ENCODE data around the gene SCN10A. TPM values are rescaled to one million over a fixed set of nuclear protein-coding genes. Genes with fewer than 3 reads are reported as not detected.

The SCN10A gene
- polyA plus RNA-seq, 1 of the 3 experiments (the other 2 are of a cell fraction) = not detected

DNA sequence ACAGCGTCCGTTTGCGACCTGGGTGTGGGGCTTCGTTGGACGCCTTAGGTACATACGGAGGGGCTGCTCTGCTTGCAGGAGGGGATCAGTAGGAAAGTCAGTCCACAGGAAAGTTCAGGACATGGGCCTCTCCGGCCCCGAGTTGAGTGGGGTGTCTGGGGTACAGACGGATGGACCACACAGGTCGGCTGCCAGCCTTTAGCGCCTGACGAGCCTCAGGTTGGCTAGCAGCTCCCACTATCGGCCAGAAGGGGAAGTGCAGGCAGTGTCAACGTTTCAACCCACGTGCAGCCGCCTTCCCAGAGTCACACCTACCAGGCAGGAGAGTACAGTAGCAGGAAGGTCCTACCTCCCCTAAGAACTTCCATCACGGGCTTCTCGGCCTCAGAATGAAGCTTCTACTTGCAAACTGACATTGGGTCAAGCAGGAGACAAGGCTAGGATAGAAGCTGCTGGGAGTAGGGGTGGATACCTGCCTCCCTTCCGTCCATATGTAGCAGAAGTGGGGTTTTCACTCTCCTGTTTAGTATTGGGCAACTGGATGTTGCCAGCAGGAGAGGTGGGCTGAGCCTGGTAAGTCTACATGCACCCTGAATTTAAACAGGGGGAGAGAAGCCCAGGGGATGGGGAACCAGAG, 164.7 kb downstream of the SCN10A start:
- peaks cover 12% of the 10 kb centered on the region; the same call in 1 of the 2 replicates for H3K27me3 ChIP-seq (ENCODE audit: insufficient read depth)
- 32% methylated on average over 12 of the region's 19 CpGs for WGBS (ENCODE audit: low lambda C conversion rate)
- no peaks in the 10 kb centered on the region for H3K9me2 ChIP-seq
- POLR2A ChIA-PET = interaction anchor here (1.4 kb wide), 1 partner anchor 129 kb away, joined by 4 read pairs; no protein-coding TSS in a partner anchor
- peaks cover 0 to 17% of the 10 kb centered on the region in 2 experiments; a peak in 1 of 4 replicates for H3K4me1 ChIP-seq (ENCODE audit: control insufficient read depth in 1 of 2, insufficient read depth in 2 of 2, low read depth in 1 of 2, low read length in 1 of 2)
- H2AFZ ChIP-seq (ENCODE audit: low read depth) = no peak overlapping the region
- H3K79me2 ChIP-seq (ENCODE audit: insufficient read depth) = no peaks in the 10 kb centered on the region
- no peaks in the 10 kb centered on the region for H3K9me3 ChIP-seq
- TF ChIP-seq SIN3A (IDR thresholded peaks at IDR 0.05; ENCODE audit: borderline replicate concordance, low read depth, low read length) = peak; percentile 75; the same call in 1 of the 2 replicates
- TF ChIP-seq RAD21 (IDR thresholded peaks at IDR 0.05; ENCODE audit: low read length) = peak; percentile 96
- TF ChIP-seq RFX5 (IDR thresholded peaks at IDR 0.05; ENCODE audit: low read length) = no peak
- TF ChIP-seq SMC3 (IDR thresholded peaks at IDR 0.05; ENCODE audit: low read depth, low read length) = peak; percentile 81
- TF ChIP-seq, protein P1, sequence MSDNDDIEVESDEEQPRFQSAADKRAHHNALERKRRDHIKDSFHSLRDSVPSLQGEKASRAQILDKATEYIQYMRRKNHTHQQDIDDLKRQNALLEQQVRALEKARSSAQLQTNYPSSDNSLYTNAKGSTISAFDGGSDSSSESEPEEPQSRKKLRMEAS (IDR thresholded peaks at IDR 0.05; ENCODE audit: low read depth) = peak; percentile 98
- TF ChIP-seq, protein P2, sequence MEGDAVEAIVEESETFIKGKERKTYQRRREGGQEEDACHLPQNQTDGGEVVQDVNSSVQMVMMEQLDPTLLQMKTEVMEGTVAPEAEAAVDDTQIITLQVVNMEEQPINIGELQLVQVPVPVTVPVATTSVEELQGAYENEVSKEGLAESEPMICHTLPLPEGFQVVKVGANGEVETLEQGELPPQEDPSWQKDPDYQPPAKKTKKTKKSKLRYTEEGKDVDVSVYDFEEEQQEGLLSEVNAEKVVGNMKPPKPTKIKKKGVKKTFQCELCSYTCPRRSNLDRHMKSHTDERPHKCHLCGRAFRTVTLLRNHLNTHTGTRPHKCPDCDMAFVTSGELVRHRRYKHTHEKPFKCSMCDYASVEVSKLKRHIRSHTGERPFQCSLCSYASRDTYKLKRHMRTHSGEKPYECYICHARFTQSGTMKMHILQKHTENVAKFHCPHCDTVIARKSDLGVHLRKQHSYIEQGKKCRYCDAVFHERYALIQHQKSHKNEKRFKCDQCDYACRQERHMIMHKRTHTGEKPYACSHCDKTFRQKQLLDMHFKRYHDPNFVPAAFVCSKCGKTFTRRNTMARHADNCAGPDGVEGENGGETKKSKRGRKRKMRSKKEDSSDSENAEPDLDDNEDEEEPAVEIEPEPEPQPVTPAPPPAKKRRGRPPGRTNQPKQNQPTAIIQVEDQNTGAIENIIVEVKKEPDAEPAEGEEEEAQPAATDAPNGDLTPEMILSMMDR (IDR thresholded peaks at IDR 0.05) = peak; percentile 90
- TF ChIP-seq MXI1 (IDR thresholded peaks at IDR 0.05; ENCODE audit: low read depth, low read length) = peak; percentile 98
- TF ChIP-seq CHD2 (IDR thresholded peaks at IDR 0.05; ENCODE audit: low read length, partially characterized antibody) = peak; percentile 35
- no peak for TF ChIP-seq GATA2 (CRISPR knock-in tag; IDR thresholded peaks at IDR 0.05)
- no peak overlapping the region for H3K4me2 ChIP-seq
- no peaks in the 10 kb centered on the region for H3F3A ChIP-seq (replicated peaks; ENCODE audit: insufficient read depth)
- H3K4me3 ChIP-seq (ENCODE audit: low read depth in 2 of 2, low read length in 1 of 2) = peak overlapping the region in 1 of 2 experiments; percentile 28; a peak in 1 of 4 replicates
- CTCF ChIA-PET = interaction anchor here (0.6 to 14.0 kb wide), 72 partner anchors 9 to 531 kb away, joined by 3 to 556 read pairs (median 4); partner anchors contain the start of gene EXOG
- H3K9ac ChIP-seq = no peak overlapping the region
- no peaks in the 10 kb centered on the region for H3K36me3 ChIP-seq (replicated peaks in 1 of 2; ENCODE audit: control insufficient read depth in 1 of 2, insufficient read depth in 2 of 2, low read length in 1 of 2)
- H3K27ac ChIP-seq (ENCODE audit: low read depth in 2 of 2, low read length in 1 of 2) = no peak overlapping the region
- H4K20me1 ChIP-seq (ENCODE audit: insufficient read depth) = no peaks in the 10 kb centered on the region
- peak; percentile 79 for DNase-seq

DNA sequence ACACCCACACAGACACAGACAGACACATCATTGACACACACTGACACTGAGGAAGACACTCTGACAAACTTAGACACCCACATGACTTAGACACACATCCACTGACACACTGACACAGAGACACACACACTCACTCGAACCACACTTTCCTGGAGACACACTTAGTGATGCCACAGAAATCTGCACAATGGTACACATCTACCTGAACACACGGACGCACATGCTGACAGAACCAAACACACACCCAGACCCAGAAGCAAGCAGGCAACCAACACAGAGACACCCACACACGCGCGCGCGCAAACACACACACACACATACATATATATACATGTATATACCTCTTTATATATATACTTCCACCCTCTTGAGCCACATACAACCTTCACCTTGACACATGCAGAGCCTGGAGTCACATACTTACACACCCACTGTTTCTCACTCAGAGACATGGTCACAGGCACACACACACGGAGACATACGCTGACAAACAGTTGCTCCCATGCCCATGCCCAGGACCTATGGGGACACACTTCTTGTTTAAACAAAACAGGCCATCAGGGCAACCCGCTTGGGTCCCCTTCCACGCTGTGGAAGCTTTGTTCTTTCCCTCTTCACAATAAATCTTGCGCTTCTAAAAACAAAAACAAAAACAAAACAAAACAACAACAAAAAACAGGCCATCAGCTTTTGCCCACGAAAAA, 165.6 kb downstream of the SCN10A start:
- Histone ChIP-seq H3K4me2 (peak overlapping the region; percentile 65; the same call in 1 of the 2 replicates), H3K9me2 (no peaks in the 10 kb centered on the region), H3K4me1 (ENCODE audit: control insufficient read depth in 1 of 2, insufficient read depth in 2 of 2, low read depth in 1 of 2, low read length in 1 of 2) (peaks cover 0 to 15% of the 10 kb centered on the region in 2 experiments; a peak in 1 of 4 replicates), H3K36me3 (replicated peaks in 1 of 2; ENCODE audit: control insufficient read depth in 1 of 2, insufficient read depth in 2 of 2, low read length in 1 of 2) (no peaks in the 10 kb centered on the region), H3K27me3 (ENCODE audit: insufficient read depth) (peaks cover 12% of the 10 kb centered on the region; the same call in 1 of the 2 replicates), H2AFZ (ENCODE audit: low read depth) (no peak overlapping the region), H3K4me3 (ENCODE audit: low read depth in 2 of 2, low read length in 1 of 2) (no peak overlapping the region; a peak in 1 of 4 replicates), H3K27ac (ENCODE audit: low read depth in 2 of 2, low read length in 1 of 2) (no peak overlapping the region), H3K9me3 (no peaks in the 10 kb centered on the region), H3K79me2 (ENCODE audit: insufficient read depth) (no peaks in the 10 kb centered on the region), H3F3A (replicated peaks; ENCODE audit: insufficient read depth) (no peaks in the 10 kb centered on the region), H3K9ac (no peak overlapping the region), H4K20me1 (ENCODE audit: insufficient read depth) (no peaks in the 10 kb centered on the region)
- TF ChIP-seq JUND (IDR thresholded peaks at IDR 0.05) (no peak), ELF1 (IDR thresholded peaks at IDR 0.05) (no peak), MEF2A (IDR thresholded peaks at IDR 0.05; ENCODE audit: borderline replicate concordance, low read depth) (no peak), SMC3 (IDR thresholded peaks at IDR 0.05; ENCODE audit: low read depth, low read length) (no peak), RXRA (IDR thresholded peaks at IDR 0.05; ENCODE audit: borderline replicate concordance, low read depth) (no peak), NFIC (IDR thresholded peaks at IDR 0.05; ENCODE audit: borderline replicate concordance) (no peak), RAD21 (IDR thresholded peaks at IDR 0.05; ENCODE audit: low read length) (no peak), YY1 (IDR thresholded peaks at IDR 0.05; ENCODE audit: low read depth) (no peak)
- TF ChIP-seq, protein P3, sequence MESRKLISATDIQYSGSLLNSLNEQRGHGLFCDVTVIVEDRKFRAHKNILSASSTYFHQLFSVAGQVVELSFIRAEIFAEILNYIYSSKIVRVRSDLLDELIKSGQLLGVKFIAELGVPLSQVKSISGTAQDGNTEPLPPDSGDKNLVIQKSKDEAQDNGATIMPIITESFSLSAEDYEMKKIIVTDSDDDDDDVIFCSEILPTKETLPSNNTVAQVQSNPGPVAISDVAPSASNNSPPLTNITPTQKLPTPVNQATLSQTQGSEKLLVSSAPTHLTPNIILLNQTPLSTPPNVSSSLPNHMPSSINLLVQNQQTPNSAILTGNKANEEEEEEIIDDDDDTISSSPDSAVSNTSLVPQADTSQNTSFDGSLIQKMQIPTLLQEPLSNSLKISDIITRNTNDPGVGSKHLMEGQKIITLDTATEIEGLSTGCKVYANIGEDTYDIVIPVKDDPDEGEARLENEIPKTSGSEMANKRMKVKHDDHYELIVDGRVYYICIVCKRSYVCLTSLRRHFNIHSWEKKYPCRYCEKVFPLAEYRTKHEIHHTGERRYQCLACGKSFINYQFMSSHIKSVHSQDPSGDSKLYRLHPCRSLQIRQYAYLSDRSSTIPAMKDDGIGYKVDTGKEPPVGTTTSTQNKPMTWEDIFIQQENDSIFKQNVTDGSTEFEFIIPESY (IDR thresholded peaks at IDR 0.05; ENCODE audit: borderline replicate concordance, low read depth) = no peak
- ChIA-PET POLR2A (interaction anchor here (1.4 kb wide), 1 partner anchor 129 kb away, joined by 4 read pairs; no protein-coding TSS in a partner anchor), CTCF (interaction anchor here (0.7 to 14.0 kb wide), 52 partner anchors 8 to 530 kb away, joined by 3 to 556 read pairs (median 6); partner anchors contain the start of gene EXOG)
- DNase-seq = peak; percentile 10
- 79% methylated on average over 14 of the region's 14 CpGs for WGBS (ENCODE audit: low lambda C conversion rate)

All from SK-N-SH (cell line).